Measurements from ENCODE around the gene TPSAB1.

The TPSAB1 gene

DNA sequence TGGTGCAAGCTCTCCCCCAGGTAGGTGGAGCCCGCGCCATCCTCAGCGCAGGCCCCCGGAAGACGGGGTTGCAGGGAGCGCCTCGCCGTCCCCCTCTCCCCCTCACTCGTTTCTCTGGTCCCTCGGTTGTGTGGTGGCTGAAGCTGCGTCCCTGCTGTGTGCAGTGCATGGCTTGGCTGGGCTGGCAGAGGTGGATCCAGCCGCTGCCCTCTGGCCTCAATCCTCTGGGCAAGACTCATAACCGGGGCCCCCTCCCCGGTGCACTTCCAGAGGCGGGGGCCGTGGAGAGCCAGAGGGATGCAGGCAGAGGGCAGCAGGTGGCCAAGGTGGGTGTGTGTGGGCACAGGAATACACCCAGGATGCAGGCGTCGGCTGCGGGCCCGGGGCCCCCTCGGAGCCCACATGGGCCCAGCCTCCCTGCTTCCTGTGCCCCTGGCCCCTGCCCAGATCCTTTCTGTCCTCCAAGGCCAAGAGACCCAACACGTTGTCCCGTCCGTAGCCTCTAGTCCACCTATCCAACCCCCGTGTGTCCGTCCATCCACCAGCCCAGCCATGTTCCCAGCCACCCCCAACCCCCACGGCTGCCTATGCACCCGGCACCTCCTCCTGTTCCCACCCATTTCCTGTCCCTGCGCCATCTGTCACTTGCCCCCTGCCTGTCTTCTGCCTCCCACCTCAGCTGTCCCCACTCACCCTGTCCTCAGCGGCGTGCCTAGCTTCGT, 24.8 kb upstream of the TPSAB1 start:
- Histone ChIP-seq H3K4me2 (ENCODE audit: low read depth, low read length, poor library complexity, severe bottlenecking) (no peak overlapping the region), H3F3A (ENCODE audit: insufficient read depth) (no peaks in the 10 kb centered on the region), H3K4me3 (ENCODE audit: insufficient read depth, low read length, poor library complexity, severe bottlenecking) (no peak overlapping the region), H3K36me3 (ENCODE audit: low read length) (no peaks in the 10 kb centered on the region), H3K79me2 (ENCODE audit: insufficient read depth, low read length) (no peaks in the 10 kb centered on the region), H3K27me3 (ENCODE audit: low read length) (no peaks in the 10 kb centered on the region), H3K9me2 (replicated peaks; ENCODE audit: insufficient read depth, low read length) (no peaks in the 10 kb centered on the region), H4K20me1 (ENCODE audit: low read depth, low read length) (no peaks in the 10 kb centered on the region), H3K27ac (ENCODE audit: low read depth, low read length) (no peak overlapping the region), H3K9me3 (ENCODE audit: insufficient read depth, low read length) (no peaks in the 10 kb centered on the region), H2AFZ (ENCODE audit: low read depth, low read length, severe bottlenecking) (no peak overlapping the region), H3K9ac (ENCODE audit: low read length) (no peak overlapping the region)
- TF ChIP-seq, protein P1, sequence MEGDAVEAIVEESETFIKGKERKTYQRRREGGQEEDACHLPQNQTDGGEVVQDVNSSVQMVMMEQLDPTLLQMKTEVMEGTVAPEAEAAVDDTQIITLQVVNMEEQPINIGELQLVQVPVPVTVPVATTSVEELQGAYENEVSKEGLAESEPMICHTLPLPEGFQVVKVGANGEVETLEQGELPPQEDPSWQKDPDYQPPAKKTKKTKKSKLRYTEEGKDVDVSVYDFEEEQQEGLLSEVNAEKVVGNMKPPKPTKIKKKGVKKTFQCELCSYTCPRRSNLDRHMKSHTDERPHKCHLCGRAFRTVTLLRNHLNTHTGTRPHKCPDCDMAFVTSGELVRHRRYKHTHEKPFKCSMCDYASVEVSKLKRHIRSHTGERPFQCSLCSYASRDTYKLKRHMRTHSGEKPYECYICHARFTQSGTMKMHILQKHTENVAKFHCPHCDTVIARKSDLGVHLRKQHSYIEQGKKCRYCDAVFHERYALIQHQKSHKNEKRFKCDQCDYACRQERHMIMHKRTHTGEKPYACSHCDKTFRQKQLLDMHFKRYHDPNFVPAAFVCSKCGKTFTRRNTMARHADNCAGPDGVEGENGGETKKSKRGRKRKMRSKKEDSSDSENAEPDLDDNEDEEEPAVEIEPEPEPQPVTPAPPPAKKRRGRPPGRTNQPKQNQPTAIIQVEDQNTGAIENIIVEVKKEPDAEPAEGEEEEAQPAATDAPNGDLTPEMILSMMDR (IDR thresholded peaks at IDR 0.05; ENCODE audit: insufficient read depth, low read length, poor library complexity, severe bottlenecking) = no peak
- no peak for TF ChIP-seq EZH2phosphoT487 (conservative IDR thresholded peaks at IDR 0.05; ENCODE audit: low read length)

DNA sequence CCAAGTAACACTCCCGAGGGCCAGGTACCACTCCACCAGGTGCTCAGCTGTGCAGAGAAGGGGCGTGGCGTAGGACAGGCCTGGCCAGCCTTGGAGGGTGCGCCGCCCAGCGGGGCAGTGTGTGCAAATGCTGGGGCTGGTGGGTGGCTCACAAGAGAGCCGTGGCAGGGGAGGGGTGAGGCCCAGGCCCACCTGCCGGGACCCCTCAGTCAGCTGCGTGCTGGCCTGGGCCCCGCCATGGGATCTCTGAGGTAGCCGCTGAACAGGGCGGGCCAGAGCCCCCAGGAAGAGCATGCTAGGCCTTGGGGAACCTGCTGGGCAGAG, 24.2 kb upstream of the TPSAB1 start:
- no peak overlapping the region for H3K27ac ChIP-seq (ENCODE audit: low read depth, low read length)
- TF ChIP-seq, protein P1 (IDR thresholded peaks at IDR 0.05; ENCODE audit: insufficient read depth, low read length, poor library complexity, severe bottlenecking) = no peak
- TF ChIP-seq EZH2phosphoT487 (conservative IDR thresholded peaks at IDR 0.05; ENCODE audit: low read length) = no peak
- no peak overlapping the region for H3K4me2 ChIP-seq (ENCODE audit: low read depth, low read length, poor library complexity, severe bottlenecking)
- no peaks in the 10 kb centered on the region for H3K9me3 ChIP-seq (ENCODE audit: insufficient read depth, low read length)
- no peak overlapping the region for H3K9ac ChIP-seq (ENCODE audit: low read length)
- no peaks in the 10 kb centered on the region for H4K20me1 ChIP-seq (ENCODE audit: low read depth, low read length)
- H3K9me2 ChIP-seq (replicated peaks; ENCODE audit: insufficient read depth, low read length) = no peaks in the 10 kb centered on the region
- H3K36me3 ChIP-seq (ENCODE audit: low read length) = no peaks in the 10 kb centered on the region
- no peaks in the 10 kb centered on the region for H3F3A ChIP-seq (ENCODE audit: insufficient read depth)
- H3K27me3 ChIP-seq (ENCODE audit: low read length) = no peaks in the 10 kb centered on the region
- H3K4me3 ChIP-seq (ENCODE audit: insufficient read depth, low read length, poor library complexity, severe bottlenecking) = no peak overlapping the region
- H3K79me2 ChIP-seq (ENCODE audit: insufficient read depth, low read length) = no peaks in the 10 kb centered on the region
- no peak overlapping the region for H2AFZ ChIP-seq (ENCODE audit: low read depth, low read length, severe bottlenecking)

DNA sequence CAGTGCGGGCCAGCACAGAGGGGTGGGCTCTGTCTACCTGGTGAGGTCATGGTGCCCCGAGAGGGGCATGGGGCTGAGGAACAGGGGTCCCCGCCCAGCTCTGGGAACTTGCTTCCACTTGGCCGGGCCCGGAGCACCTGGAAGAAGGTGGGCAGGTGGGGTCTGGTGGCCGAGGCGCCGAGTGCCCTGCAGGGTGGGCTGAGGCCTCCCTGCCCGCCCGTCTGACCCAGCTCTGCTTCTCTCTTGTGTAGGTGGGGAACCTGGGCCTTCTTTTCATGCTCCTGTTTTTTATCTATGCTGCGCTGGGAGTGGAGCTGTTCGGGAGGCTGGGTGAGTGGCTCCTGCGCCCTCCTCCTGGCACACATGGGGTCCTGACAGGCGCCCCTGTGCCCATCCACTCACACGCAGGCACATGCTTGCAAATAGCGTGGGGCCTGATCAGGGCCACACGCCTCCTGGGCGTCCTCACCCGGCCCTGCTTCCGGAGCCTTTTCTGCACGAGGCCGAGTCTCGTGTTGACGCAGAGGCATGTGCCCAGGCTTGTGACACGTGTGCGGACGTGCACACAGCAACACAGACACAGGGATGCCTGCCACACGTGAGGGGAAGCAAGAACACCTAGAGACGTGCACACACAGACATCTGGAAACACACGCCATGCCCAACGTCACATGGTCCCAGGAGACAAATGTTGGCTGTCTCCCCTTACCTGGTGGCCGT, 23.7 kb upstream of the TPSAB1 start:
- Histone ChIP-seq H3K9me3 (ENCODE audit: insufficient read depth, low read length) (no peaks in the 10 kb centered on the region), H2AFZ (ENCODE audit: low read depth, low read length, severe bottlenecking) (no peak overlapping the region), H4K20me1 (ENCODE audit: low read depth, low read length) (no peaks in the 10 kb centered on the region), H3K4me2 (ENCODE audit: low read depth, low read length, poor library complexity, severe bottlenecking) (no peak overlapping the region), H3F3A (ENCODE audit: insufficient read depth) (no peaks in the 10 kb centered on the region), H3K27ac (ENCODE audit: low read depth, low read length) (no peak overlapping the region), H3K36me3 (ENCODE audit: low read length) (no peaks in the 10 kb centered on the region), H3K79me2 (ENCODE audit: insufficient read depth, low read length) (no peaks in the 10 kb centered on the region), H3K4me3 (ENCODE audit: insufficient read depth, low read length, poor library complexity, severe bottlenecking) (no peak overlapping the region), H3K9ac (ENCODE audit: low read length) (no peak overlapping the region), H3K27me3 (ENCODE audit: low read length) (no peaks in the 10 kb centered on the region), H3K9me2 (replicated peaks; ENCODE audit: insufficient read depth, low read length) (no peaks in the 10 kb centered on the region)
- no peak for TF ChIP-seq EZH2phosphoT487 (conservative IDR thresholded peaks at IDR 0.05; ENCODE audit: low read length)
- TF ChIP-seq, protein P1 (IDR thresholded peaks at IDR 0.05; ENCODE audit: insufficient read depth, low read length, poor library complexity, severe bottlenecking) = no peak

Measured in SU-DHL-6 (cell line).